Stimulated activated CD8-positive, alpha-beta memory T cell treated with anti-CD3 and anti-CD28 coated beads, Interleukin-12 subunit alpha, Interleukin-12 subunit beta, amount 100 ng/mL, for 4 hours (primary cell): ENCODE measurements around the gene GPS2.
"Not testable (repeated sequence)": the region's sequence is repeated elsewhere in the genome, so short reads cannot be mapped to it uniquely, and the experiment has no call there.

Experiments
- DNase-seq: peaks from one replicate; pipeline ENCODE4 v3.0.0-alpha.2; 2020; ENCODE audit warnings: low read depth

The GPS2 gene

DNA sequence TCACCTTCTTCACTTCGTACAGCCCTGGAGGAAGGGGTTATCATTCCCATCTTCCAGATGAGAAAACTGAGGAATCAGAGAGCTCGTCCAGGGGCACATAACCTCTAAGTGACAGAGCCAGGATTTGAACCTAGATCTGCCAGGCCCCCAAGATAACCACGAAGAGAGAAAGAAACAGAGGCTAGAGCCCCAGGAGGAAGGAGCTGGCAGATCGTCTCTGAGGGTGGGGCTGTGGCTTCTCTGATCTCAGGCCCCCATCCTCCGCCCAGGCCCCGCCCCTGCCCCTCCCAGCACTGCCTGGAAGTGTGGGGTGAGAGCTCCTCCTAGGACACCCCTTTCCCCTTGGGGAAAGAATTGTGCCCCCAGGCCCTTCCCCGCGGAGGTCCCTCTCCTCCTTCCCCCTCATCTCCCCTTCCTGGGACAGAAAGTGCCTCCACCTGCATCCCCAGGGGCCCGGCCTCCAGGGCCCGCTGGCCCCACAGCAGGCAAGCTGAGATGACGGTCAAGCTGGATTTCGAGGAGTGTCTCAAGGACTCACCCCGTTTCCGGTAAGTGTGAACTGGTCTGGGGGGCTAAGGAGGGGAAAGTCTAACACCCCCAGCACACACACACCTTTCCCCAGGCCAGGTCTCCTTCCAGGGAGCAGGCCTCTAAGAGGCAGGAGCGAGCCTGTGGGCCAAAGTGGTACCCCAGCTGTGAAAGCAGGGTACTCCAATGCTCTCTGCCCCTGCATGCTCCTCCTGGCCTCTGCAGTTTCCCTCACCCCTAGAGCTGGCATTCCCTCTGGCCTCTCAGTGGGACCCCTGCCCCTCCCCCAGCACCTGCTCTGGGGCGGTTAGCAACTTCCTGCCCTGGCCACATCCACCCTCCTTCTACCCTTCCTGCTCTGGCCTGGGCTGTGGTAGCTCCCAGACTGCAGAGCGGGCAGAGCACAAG is 21.3 kb upstream of the GPS2 start, which contains the start of gene ACAP1:
Gene ACAP1 (plus strand): TSS at position 290 of the 936 bp plus-strand sequence. CDS start 206 bp downstream, at position 496.
- peak; percentile 69 for DNase-seq

DNA sequence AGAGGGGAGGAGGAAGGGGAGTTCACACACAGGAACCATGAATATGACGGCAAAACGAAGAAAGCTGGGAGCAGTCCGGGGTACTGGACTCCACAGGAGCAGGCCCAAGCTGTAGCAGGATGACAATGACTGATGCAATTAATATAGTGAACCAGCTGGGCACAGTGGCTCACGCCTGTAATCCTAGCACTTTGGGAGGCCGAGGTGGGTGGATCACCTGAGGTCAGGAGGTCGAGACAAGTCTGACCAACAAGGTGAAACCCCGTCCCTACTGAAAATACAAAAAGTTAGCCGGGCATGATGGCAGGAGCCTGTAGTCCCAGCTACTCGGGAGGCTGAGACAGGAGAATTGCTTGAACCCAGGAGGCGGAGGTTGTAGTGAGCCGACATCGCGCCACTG is 20.6 kb upstream of the GPS2 start:
- not testable (repeated sequence) for DNase-seq

GRCh38 chr17:7334938-7335538 is 19.9 kb upstream of the GPS2 start:
- no peak for DNase-seq

GRCh38 chr17:7332600-7333069 is 17.5 kb upstream of the GPS2 start:
- not testable (repeated sequence) for DNase-seq

DNA sequence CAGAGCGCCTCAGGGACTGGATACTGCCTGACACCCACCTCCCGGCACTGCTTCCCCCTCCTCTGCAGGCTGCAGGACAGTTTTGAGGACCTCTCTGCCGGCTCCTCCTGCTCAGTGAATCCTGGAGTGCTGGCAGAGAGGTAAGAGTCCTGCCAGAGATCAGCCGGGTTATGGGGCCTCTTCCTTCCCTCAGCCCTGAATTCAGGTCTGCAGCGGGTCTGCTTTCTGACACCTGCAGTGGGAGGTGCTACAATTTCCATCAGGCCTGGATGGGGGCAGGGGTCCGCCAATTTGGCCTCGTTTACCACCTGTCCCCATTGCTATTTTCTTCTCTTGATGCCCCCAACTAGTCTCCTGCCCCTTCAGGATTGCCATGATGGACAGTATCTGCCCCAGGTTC is 17.0 kb upstream of the GPS2 start:
- no peak for DNase-seq

GRCh38 chr17:7330638-7331015 is 15.5 kb upstream of the GPS2 start:
- DNase-seq = no peak

- peak; percentile 67 for DNase-seq
Measured at GRCh38 chr17:7329997-7330637, 15.0 kb upstream of the GPS2 start.

DNA sequence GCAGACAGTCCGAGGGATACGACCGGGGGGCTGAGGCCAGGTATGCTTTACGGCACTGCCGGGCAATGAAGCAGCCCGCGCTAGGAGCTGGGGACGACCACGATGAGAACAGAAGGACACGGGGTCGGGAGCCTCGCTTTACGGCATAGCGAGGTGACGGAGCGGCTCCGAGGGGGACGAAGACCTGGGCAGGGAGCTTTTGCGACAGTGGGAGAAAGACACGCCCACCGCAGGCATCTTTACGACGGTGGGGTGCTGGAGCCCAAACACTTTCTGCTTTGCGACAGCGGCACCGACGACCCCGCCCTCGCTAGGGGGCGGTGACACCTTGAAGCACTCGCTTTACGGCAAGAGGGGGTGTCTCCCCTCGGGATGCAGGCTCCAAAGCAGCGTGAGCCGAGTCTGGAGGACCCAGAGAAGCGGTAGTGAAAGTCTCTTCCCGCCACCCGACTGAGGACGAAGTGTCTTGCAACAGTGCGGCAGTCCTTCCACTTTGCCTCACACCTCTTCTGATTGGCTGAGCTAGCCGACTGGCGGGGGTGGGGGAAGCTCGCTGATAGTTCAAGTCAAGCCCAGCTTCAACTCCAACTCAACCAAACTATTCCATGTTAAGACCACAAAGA is 14.3 kb upstream of the GPS2 start:
- DNase-seq = peak; percentile 92

DNA sequence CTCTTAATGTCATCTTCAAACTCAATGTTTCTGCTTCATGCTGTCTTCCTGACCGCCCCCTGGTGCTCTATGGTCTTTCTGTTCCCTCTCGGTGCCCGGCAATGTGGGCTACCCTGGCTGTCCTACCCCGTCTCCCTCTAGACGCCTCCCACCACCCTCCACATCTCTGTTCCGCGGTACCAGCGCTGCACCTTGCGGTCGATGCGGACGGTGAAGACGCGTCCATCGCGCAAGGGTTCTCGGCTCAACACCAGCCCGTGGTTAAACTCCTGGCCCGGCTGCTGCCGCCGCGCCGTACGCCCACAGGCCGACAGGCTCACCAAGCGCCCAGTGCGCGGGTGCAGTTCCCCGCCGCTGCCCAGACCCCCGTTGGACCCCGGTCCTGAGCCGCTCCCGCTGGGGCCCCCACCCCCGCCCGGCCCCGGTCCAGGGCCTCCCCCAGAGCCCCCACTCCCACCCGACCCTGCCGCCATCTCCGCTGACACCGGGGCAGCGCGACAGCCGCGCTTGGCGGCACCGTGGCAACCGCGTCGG is 13.7 kb upstream of the GPS2 start, which contains the start of gene NEURL4:
Gene NEURL4 (minus strand): TSS at position 496 of the 534 bp plus-strand sequence. CDS start 23 bp downstream, at position 473.
- no peak for DNase-seq

DNA sequence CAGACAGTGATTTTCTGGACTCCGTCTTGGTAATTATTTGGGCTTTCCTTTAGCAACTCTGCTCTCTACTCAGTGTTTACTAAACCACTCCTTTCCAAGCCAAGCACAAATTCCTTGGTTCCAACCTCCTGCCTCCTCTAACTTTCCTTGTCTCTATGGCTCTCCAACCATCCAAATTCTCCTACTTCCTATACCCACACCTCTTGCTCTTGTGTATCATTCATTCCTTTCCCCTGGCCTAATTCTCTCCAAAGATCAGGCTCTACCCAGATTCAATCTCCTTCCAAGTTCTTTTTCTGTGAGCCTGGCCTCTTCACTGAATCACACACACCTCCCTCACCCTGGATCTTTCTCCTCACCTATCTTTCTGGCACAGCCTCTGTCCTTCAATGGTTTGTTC is 12.8 kb upstream of the GPS2 start:
- DNase-seq = no peak

GRCh38 chr17:7327501-7327900 is 12.3 kb upstream of the GPS2 start:
- no peak for DNase-seq

DNA sequence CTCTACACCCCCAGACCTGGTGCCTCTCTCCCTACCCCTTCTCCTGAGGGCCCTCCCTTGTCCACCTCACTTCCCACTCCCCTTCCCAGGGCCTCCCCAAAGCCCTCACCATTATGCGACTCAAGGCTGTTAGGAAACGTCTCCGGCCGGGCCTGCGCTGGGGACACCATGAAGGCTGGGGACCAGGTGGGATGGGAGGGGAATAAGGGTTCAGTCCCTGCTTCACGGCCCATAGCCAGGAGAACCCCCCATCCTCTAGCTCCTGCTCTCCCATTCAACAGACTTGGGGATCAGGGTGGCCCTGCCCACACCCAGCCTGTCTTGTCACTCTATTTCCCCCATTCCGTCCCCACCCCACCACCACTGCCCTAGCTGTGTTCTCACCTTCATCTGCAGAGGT is 11.9 kb upstream of the GPS2 start:
- DNase-seq = no peak

GRCh38 chr17:7326186-7326585 is 11.0 kb upstream of the GPS2 start:
- DNase-seq = no peak

- DNase-seq = no peak
Measured at GRCh38 chr17:7325031-7325528, 9.9 kb upstream of the GPS2 start.

- DNase-seq = no peak
Measured at GRCh38 chr17:7324438-7324779, 9.2 kb upstream of the GPS2 start.

DNA sequence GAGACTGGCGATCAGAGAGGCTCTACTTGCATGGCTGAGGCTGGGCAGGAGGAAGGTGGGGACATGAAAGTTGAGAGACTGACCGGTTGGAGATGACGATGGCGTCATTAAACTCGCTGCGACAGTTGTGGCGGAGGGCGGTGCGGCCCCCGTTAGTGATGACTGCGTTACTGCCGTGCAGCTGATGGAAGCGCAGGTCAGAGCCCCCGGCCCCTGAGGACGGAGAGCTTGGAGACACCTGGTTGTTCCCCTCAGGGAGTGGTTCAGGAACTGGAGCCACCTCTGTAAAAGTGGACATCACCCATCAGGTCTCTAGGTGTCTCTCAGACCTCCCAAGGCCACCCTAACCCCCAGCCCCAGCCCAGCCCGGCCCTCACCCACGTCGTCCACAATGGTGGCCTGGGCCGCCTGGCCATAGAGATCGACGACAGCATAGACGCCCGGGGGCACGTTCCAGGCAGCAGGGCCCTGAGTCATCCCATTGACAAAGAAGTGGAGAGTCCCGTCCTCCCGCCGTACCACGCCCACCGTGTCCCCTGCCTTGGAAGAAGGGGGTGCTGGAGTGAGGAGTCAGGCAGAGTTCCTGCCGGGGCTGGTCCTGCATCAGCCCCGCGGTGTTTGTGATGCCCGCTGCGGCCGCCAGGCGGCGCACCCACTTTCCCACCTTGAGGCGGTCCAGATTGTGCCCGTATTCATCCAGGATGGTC is 8.7 kb upstream of the GPS2 start:
- DNase-seq = peak; percentile 31

GRCh38 chr17:7322520-7323194 is 7.5 kb upstream of the GPS2 start:
- DNase-seq = no peak

DNA sequence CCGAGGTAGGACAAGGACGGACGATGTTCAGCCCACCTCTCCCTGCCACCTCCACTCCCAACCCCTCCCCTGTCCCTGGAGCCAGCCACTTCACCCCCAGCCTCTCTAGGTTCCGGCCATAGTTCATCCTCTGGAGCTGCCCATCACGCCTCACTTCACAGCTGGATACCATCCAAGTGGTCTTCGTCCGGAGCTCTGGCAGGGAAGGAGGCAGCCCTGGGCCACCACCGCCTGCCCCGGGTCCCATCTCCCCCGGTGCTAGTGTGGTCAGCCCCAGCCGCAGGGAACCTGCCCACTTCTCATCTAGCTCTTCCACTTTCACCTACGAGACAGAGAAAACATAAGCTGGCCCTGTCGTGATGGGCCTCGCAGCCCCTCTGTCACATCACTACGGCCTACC is 6.3 kb upstream of the GPS2 start:
- DNase-seq = no peak

DNA sequence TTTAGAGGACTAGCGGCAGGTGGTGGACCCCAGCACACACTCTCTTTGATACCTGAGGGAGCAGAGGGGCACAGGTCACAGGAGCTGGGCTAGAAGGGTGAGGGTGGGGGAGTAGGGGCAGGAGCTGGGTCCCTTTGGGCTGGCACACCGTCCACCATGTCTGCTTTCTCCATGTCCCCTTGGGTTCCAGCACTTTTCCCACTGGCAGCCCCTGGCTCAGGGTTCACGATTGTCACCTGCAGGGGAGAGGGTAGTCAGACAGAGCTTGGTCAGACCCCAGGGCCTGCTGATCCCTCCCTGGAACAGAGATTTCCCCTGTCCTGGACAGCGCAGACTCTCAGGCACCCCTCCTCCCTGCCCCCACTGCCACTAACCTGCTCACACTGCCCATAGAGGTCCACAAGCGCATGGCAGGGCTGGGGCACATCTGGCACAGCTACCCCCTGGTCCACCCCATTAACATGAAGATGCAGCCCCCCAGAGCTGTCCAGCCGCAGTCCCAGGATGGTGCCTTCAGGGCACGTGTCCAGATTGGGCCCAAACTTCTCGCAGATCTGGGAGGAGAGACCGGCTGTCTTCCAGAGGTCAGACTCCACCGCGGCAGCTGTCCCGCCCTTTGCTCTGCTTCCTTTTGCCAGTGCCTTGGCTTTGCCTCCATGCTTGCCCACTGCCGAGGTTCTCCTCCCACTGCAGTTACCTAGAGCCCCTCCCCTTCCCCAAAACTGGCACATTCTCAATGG is 3.1 kb upstream of the GPS2 start:
- DNase-seq = no peak
